NT2/D1 (cell line): ENCODE measurements around the gene CYFIP1.

ENCODE experiments used
- DNase-seq: peaks from one replicate; pipeline ENCODE4 v3.0.0-alpha.2; 2011; ENCODE audit warnings: low read depth, low spot score
- H3K27me3 ChIP-seq: 2 replicates; pipeline ENCODE4 v1.6.0; 2011; ENCODE audit warnings: mild to moderate bottlenecking; ENCODE audit not compliant: insufficient read length, insufficient read depth
- H3K36me3 ChIP-seq: 2 replicates; pipeline ENCODE4 v1.6.1; 2011; ENCODE audit warnings: mild to moderate bottlenecking, low read length, mixed read lengths; ENCODE audit not compliant: insufficient read depth, insufficient read length
- H3K4me1 ChIP-seq: 2 replicates; pipeline ENCODE4 v1.5.1; 2011; ENCODE audit not compliant: insufficient read depth, insufficient read length
- H3K4me3 ChIP-seq: 2 replicates; pipeline ENCODE4 v1.5.1; 2011; ENCODE audit warnings: low read depth; ENCODE audit not compliant: insufficient read length
- H3K9ac ChIP-seq: 2 replicates; pipeline ENCODE4 v1.6.0; 2011; ENCODE audit warnings: low read depth; ENCODE audit not compliant: insufficient read length
- H3K9me3 ChIP-seq: 2 replicates; pipeline ENCODE4 v1.5.1; 2011; ENCODE audit warnings: mild to moderate bottlenecking, low read length; ENCODE audit not compliant: insufficient read depth
- SUZ12 ChIP-seq: IDR thresholded peaks from 2 replicates; pipeline ENCODE4 v1.6.1; 2011; ENCODE audit not compliant: insufficient read length, insufficient read depth; ENCODE audit errors: extremely low read depth
- YY1 ChIP-seq: IDR thresholded peaks from 2 replicates; pipeline ENCODE4 v1.6.1; 2011; ENCODE audit not compliant: insufficient read length, insufficient read depth
- ZNF274 ChIP-seq: IDR thresholded peaks from 2 replicates; pipeline ENCODE4 v1.6.1; 2011; ENCODE audit warnings: mild to moderate bottlenecking, low read depth, low read length

CYFIP1 gene

GRCh38 chr15:22903427-22903826, 76.7 kb downstream of the CYFIP1 start:
- TF ChIP-seq SUZ12 (no peak), ZNF274 (no peak), YY1 (no peak)
- H3K9me3 ChIP-seq, result peaks cover 3% of the 10 kb centered on the region; the same call in 1 of the 2 replicates
- H3K36me3 ChIP-seq, result peaks cover 64% of the 10 kb centered on the region
- H3K27me3 ChIP-seq, result no peaks in the 10 kb centered on the region
- H3K4me3 ChIP-seq, result no peak overlapping the region
- no peak for DNase-seq
- no peaks in the 10 kb centered on the region for H3K4me1 ChIP-seq
- no peak overlapping the region for H3K9ac ChIP-seq

GRCh38 chr15:22902981-22903380, 77.2 kb downstream of the CYFIP1 start:
- H3K4me3 ChIP-seq, result no peak overlapping the region
- no peaks in the 10 kb centered on the region for H3K27me3 ChIP-seq
- no peak for DNase-seq
- peaks cover 62% of the 10 kb centered on the region for H3K36me3 ChIP-seq
- peaks cover 3% of the 10 kb centered on the region; the same call in 1 of the 2 replicates for H3K9me3 ChIP-seq
- H3K9ac ChIP-seq, result no peak overlapping the region
- no peaks in the 10 kb centered on the region for H3K4me1 ChIP-seq
- TF ChIP-seq SUZ12 (no peak), ZNF274 (no peak), YY1 (no peak)

GRCh38 chr15:22902578-22902977, 77.6 kb downstream of the CYFIP1 start:
- TF ChIP-seq ZNF274 (no peak), SUZ12 (no peak), YY1 (no peak)
- DNase-seq, result no peak
- no peaks in the 10 kb centered on the region for H3K4me1 ChIP-seq
- no peak overlapping the region for H3K9ac ChIP-seq
- H3K36me3 ChIP-seq, result peaks cover 62% of the 10 kb centered on the region
- no peak overlapping the region for H3K4me3 ChIP-seq
- H3K27me3 ChIP-seq, result no peaks in the 10 kb centered on the region
- H3K9me3 ChIP-seq, result peaks cover 3% of the 10 kb centered on the region; the same call in 1 of the 2 replicates

GRCh38 chr15:22902046-22902445, 78.1 kb downstream of the CYFIP1 start:
- Histone ChIP-seq H3K9me3 (peaks cover 3% of the 10 kb centered on the region; the same call in 1 of the 2 replicates), H3K4me3 (no peak overlapping the region), H3K4me1 (no peaks in the 10 kb centered on the region), H3K9ac (no peak overlapping the region), H3K27me3 (no peaks in the 10 kb centered on the region), H3K36me3 (peaks cover 62% of the 10 kb centered on the region)
- TF ChIP-seq YY1 (no peak), ZNF274 (no peak), SUZ12 (no peak)
- DNase-seq, result no peak

GRCh38 chr15:22895465-22896190, 84.5 kb downstream of the CYFIP1 start:
- DNase-seq, result no peak

GRCh38 chr15:22893881-22894280, 86.3 kb downstream of the CYFIP1 start:
- TF ChIP-seq ZNF274 (no peak), SUZ12 (no peak), YY1 (no peak)
- H3K9ac ChIP-seq, result no peak overlapping the region
- no peak for DNase-seq
- H3K36me3 ChIP-seq, result peaks cover 43% of the 10 kb centered on the region
- H3K4me3 ChIP-seq, result no peak overlapping the region
- H3K27me3 ChIP-seq, result no peaks in the 10 kb centered on the region
- H3K9me3 ChIP-seq, result no peaks in the 10 kb centered on the region
- no peaks in the 10 kb centered on the region for H3K4me1 ChIP-seq

More at GRCh38 chr15:22895465-22896190, 84.5 kb downstream of the CYFIP1 start:
- TF ChIP-seq SUZ12, result no peak
- no peak for TF ChIP-seq YY1
- TF ChIP-seq ZNF274, result no peak
- Histone ChIP-seq H3K4me1 (no peaks in the 10 kb centered on the region), H3K36me3 (peaks cover 47% of the 10 kb centered on the region), H3K9me3 (peaks cover 3% of the 10 kb centered on the region; the same call in 1 of the 2 replicates), H3K4me3 (no peak overlapping the region), H3K9ac (no peak overlapping the region), H3K27me3 (no peaks in the 10 kb centered on the region)

- H3K9ac ChIP-seq, result no peak overlapping the region
- H3K36me3 ChIP-seq, result peaks cover 47% of the 10 kb centered on the region
- H3K4me3 ChIP-seq, result no peak overlapping the region
- H3K4me1 ChIP-seq, result no peaks in the 10 kb centered on the region
- H3K9me3 ChIP-seq, result no peaks in the 10 kb centered on the region
- no peaks in the 10 kb centered on the region for H3K27me3 ChIP-seq
- DNase-seq, result no peak
- TF ChIP-seq SUZ12 (no peak), ZNF274 (no peak), YY1 (no peak)
Observed at GRCh38 chr15:22893081-22893480, 87.1 kb downstream of the CYFIP1 start.
